NCI-H146 treated with DMSO at 0.1 percent for 48 hours (cell line): Measurements from ENCODE around the gene ARHGEF18.
"Not testable (repeated sequence)": the region's sequence is repeated elsewhere in the genome, so short reads cannot be mapped to it uniquely, and the experiment has no call there.

ENCODE experiments used
- DNase-seq: peaks from one replicate; lab custom pipeline; 2025; ENCODE audit not compliant: unreplicated experiment; lab: John Stamatoyannopoulos, UW

The ARHGEF18 gene

GRCh38 chr19:7348587-7349230 lies at the start of gene ARHGEF18:
Gene ARHGEF18, plus strand, starts transcription at chr19:7348937. Its CDS starts 13,954 bp downstream, at chr19:7362891.
- no peak for DNase-seq

- no peak for DNase-seq
These were observed 47.2 kb upstream of the ARHGEF18 start for GRCh38 chr19:7301525-7301924.

GRCh38 chr19:7303470-7303869 lies 45.3 kb upstream of the ARHGEF18 start:
- no peak for DNase-seq

GRCh38 chr19:7304200-7304599 lies 44.5 kb upstream of the ARHGEF18 start:
- no peak for DNase-seq

GRCh38 chr19:7307590-7308218 lies 41.0 kb upstream of the ARHGEF18 start:
- DNase-seq: no peak

- DNase-seq: not testable (repeated sequence)
These were observed 40.4 kb upstream of the ARHGEF18 start for GRCh38 chr19:7308327-7308726.

- no peak for DNase-seq
These were observed 36.8 kb upstream of the ARHGEF18 start for GRCh38 chr19:7311911-7312310.

GRCh38 chr19:7312816-7313215 lies 35.9 kb upstream of the ARHGEF18 start:
- DNase-seq: no peak

- no peak for DNase-seq
These were observed 30.6 kb upstream of the ARHGEF18 start for GRCh38 chr19:7318176-7318575.

GRCh38 chr19:7326105-7326877 lies 22.4 kb upstream of the ARHGEF18 start:
- DNase-seq: no peak

- DNase-seq: no peak
These were observed 20.9 kb upstream of the ARHGEF18 start for GRCh38 chr19:7327802-7328201.

GRCh38 chr19:7328647-7329046 lies 20.1 kb upstream of the ARHGEF18 start:
- no peak for DNase-seq

GRCh38 chr19:7331446-7331845 lies 17.3 kb upstream of the ARHGEF18 start:
- no peak for DNase-seq

- no peak for DNase-seq
These were observed 15.3 kb upstream of the ARHGEF18 start for GRCh38 chr19:7333198-7334118.

GRCh38 chr19:7336321-7336973 lies 12.3 kb upstream of the ARHGEF18 start:
- no peak for DNase-seq

- DNase-seq: no peak
These were observed 11.2 kb upstream of the ARHGEF18 start for GRCh38 chr19:7337380-7338194.

GRCh38 chr19:7340959-7341837 lies 7.5 kb upstream of the ARHGEF18 start:
- DNase-seq: peak; percentile 49

- no peak for DNase-seq
These were observed 6.6 kb upstream of the ARHGEF18 start for GRCh38 chr19:7342143-7342542.
